ENCODE measurements around the gene ARHGEF26.

The ARHGEF26 gene

GRCh38 chr3:154115332-154115731, 5.9 kb upstream of the ARHGEF26 start:
- no peak for DNase-seq

GRCh38 chr3:154119951-154120350, 1.2 kb upstream of the ARHGEF26 start:
- DNase-seq: no peak

GRCh38 chr3:154121701-154122551, 736 bp downstream of the ARHGEF26 start:
- no peak for DNase-seq

- no peak for DNase-seq
Observed at GRCh38 chr3:154122552-154122911, 1.3 kb downstream of the ARHGEF26 start.

GRCh38 chr3:154122912-154123559, 1.8 kb downstream of the ARHGEF26 start:
- DNase-seq: no peak

DNA sequence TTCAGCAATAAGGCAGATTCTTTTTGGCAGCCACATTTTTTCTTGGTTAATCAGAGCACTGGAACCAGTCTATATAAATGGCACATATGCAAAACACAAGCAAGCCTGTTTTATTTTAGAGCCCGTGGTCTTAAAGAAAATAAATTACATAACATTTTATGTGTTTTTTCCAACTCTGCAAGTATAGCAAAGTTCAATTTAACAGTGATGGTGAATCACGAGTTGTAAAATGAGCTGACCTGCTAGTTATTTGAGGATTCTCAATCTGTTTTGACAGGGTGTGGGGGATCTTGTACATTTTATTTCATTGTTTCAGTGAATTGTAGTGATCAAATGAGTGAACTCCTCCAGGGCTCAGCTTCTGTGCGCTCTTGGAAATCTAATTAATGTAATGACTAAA, 2.7 kb downstream of the ARHGEF26 start:
- DNase-seq: no peak

DNA sequence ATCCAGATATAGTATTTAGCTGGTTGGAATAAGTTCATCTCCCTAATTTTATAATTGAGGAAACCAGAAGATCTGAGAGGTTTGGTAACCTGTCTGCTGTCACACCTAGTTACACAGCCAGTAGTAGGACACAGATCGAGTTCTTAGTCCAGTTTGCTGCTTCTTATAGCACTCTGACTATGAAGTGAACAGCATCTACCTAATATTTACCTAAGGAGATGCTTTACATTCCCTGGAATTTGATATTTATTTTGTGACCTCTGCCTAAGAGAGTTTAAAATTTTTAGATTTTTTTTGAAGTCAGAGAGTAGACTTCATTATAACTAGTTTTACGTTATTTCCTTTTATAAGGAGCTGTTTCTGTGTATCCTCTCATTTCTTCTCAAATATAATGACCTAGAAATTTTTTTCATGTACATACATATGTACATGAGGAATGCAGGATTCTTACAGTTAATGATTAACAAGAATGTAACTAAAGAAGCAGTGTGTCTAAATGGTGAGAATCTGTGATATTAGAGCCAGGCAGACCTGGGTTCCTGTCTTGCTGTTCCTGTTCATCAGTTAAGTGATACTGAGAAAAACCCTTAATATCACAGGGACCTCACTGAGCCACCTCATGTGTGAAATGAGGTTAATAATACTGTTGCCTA, 4.3 kb downstream of the ARHGEF26 start:
- DNase-seq: no peak

- DNase-seq: no peak
Observed at GRCh38 chr3:154126651-154127050, 5.5 kb downstream of the ARHGEF26 start.

GRCh38 chr3:154129625-154130024, 8.4 kb downstream of the ARHGEF26 start:
- DNase-seq: no peak

- no peak for DNase-seq
Observed at GRCh38 chr3:154130540-154130939, 9.3 kb downstream of the ARHGEF26 start.

- no peak for DNase-seq
Observed at GRCh38 chr3:154131830-154132229, 10.6 kb downstream of the ARHGEF26 start.

DNA sequence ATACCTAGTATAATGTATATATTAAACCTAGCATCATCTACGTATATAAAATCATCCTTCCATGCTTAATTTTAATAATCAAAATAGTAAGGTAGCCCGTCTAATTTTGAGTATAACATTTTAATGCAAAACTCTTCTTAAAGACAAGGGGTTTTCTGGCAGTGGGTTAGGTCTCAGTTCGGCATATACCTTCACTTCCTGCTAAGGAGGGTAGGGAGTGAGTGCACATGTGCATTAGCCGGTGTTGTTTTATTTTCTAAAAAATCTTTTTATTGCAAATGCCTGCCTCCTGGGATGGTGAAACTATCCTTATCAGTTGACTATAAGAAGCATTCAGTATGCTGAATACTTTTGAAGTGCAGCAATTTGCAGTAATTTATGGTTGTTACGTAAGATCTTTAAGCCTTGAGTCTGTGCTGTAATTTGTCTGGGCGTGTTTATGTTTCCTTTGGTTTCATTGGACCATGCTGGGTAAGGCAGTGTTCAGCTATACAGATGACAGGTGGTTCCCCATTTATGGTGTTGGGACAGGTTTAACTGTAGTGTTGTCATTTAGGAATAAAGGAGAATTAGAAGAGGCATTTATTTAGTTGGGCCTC, 11.7 kb downstream of the ARHGEF26 start:
- no peak for DNase-seq

DNA sequence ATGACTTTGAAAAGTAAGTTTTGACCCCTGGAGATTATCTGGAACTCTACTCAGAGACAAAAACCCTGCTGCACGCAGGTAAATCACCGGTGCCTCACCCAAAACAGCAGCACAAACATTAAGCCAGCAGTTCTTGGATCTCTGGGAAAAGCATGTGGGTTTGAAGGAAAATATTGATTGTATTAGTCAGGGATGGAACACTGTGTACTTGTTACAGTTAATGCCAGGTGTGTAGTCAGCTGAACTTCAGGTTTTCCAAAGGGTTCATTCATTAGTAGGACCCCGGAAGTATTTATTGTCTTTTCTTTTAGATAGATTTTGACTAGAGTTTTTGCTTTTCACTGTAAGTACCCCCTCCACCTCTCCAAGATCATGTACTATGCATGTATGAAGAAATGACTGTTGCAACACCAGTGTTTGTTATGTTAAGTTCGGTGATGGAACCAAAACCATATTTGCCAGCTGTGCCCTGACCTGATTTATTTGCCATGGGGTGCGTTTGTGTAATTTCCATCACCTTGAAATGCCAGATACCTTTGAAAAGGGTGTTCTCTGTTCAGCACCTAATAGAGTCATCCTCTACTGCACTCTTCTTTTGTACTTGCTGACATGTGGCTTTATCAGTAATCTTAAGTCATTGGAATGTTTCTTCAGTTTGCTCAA, 14.5 kb downstream of the ARHGEF26 start:
- DNase-seq: no peak

DNA sequence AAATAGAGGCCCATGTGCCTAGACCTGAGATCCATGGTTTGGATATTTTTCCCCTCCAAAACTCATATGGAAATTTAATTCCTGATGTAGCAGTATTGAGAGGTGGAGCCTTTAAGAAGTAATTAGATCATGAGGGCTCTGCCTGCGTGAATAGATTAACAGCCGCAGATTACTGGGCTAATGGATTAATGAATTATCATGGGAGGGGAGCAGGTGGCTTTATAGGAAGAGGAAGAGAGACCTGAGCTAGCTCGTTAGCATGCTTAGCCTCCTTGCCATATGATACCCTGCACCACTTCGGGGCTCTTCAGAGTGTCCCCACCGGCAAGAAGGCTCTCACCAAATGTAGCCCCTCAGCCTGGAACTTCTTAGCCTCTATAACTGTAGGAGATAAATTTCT, 15.8 kb downstream of the ARHGEF26 start:
- DNase-seq: no peak

GRCh38 chr3:154139996-154140436, 18.8 kb downstream of the ARHGEF26 start:
- no peak for DNase-seq

- no peak for DNase-seq
Observed at GRCh38 chr3:154142608-154143007, 21.4 kb downstream of the ARHGEF26 start.

- no peak for DNase-seq
Observed at GRCh38 chr3:154143873-154144272, 22.7 kb downstream of the ARHGEF26 start.

- DNase-seq: no peak
Observed at GRCh38 chr3:154144825-154145465, 23.8 kb downstream of the ARHGEF26 start.

GRCh38 chr3:154148541-154148940, 27.4 kb downstream of the ARHGEF26 start:
- no peak for DNase-seq

DNA sequence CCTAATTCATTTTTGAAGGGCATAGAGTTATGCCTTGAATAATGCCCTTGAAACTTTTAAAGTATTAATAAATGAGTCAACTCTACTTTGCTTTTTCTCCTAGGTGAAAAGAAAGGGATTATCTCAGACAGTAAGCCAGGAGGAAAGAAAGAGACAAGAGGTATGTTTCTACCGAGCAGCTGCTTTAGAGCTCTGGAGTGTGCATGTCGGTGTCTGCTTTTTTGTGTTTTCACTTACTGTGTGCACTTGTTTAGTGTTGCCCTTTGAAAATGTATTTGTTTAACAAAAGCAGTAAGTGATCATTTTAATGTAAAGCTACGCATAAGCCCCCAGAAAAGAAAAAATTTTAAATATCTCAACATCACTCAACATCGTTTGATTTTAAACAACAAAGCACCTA, 28.1 kb downstream of the ARHGEF26 start:
- no peak for DNase-seq

GRCh38 chr3:154151969-154152368, 30.8 kb downstream of the ARHGEF26 start:
- no peak for DNase-seq

GRCh38 chr3:154152741-154153140, 31.6 kb downstream of the ARHGEF26 start:
- peak; percentile 5 for DNase-seq

Measured in hematopoietic multipotent progenitor cell treated with erythropoietin and hydrocortisone succinate and interleukin-3 and kit ligand, for 8 days (in vitro differentiated cells).